COLO668 (cell line): ENCODE results near the gene OR52A1.
"Not testable (repeated sequence)": the region's sequence is repeated elsewhere in the genome, so short reads cannot be mapped to it uniquely, and the experiment has no call there.

ENCODE experiments used
- DNase-seq: peaks from one replicate; lab custom pipeline; 2025; ENCODE audit not compliant: unreplicated experiment; lab: John Stamatoyannopoulos, UW

OR52A1 gene

GRCh38 chr11:5154657-5155056, at the start of gene OR52A1:
TSS of gene OR52A1 (minus strand) at chr11:5154757. CDS start at chr11:5152369, 2,388 bp downstream.
- DNase-seq, result no peak

DNA sequence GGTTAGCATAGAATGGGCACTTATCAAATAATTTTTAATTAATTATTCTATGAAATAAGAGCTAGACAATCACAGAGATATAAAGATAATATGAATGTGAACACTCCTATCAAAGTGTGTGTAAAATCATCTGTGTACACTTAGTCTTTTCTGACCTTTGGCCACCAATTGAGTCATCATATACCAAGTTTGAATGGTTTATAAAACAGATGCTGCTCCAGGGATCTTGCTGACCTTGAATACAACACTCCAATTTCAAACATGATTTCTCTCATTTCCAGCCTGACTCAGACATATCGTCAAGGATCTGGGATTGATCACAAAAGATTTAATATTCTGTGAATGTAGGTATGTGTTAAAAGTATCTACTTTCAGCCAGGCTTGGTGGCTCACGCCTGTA, 48.8 kb upstream of the OR52A1 start:
- DNase-seq, result no peak

DNA sequence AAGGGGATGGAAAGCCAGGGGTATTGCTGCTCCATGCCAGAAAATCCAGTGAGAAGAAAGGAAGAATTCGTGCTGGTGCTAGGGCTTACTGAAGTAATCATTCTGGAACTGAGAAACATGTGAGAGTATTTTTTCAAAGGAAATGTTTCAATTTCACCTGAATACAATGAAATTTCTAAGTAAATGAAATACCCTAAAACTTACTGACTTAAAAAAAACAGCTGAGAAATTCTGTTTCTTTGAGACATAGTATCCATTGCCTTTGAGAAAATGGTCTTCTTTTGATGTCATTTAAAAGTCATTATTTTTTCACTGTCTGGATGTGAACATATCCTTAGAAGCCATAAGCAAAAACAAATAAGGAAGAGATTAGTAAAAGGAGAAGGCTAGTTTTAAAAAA, 46.0 kb upstream of the OR52A1 start, which contains the start of gene OR51V1:
TSS of gene OR51V1 (minus strand) at position 101 of the 400 bp plus-strand sequence. CDS start at position 101, 0 bp downstream.
- no peak for DNase-seq

- DNase-seq, result no peak
These were observed 43.7 kb upstream of the OR52A1 start for GRCh38 chr11:5198285-5198684.

DNA sequence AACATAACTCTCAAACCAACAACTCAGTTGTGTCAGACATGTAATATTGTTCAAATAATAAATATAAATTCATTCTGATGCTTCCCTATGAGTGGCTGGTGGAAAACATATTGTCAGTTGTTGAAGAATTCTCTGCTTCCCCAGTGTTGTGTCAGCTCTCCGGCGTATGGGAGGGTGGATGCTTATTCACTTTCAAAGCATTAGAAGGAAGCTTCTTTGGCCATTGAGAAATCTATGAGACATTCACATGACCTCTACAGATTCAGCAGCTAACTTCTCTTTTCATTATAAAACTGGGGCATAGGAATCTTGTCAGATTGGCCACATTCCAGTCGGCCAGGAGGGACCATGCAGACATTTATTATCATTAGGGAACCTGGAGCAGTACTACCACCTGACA, 43.0 kb upstream of the OR52A1 start:
- DNase-seq, result no peak

DNA sequence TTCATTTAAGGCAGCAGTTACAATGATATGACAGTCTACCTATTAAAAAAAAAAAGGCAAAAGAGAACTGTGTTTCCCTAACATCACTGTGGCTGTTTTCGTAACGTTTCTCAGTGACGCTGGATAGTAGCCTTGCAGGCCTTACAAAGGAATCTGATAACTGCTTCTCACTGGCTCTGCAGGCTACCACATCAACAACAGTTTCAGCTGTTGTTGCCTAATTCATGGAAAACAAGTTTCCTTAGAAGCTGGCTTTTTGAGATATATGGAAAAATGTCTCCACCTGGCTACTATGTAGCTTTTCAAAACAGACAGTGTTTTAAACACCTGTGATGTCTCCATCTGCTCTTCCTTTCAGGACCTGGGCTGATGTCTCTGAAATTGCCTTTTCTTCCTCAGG, 42.2 kb upstream of the OR52A1 start:
- no peak for DNase-seq

DNA sequence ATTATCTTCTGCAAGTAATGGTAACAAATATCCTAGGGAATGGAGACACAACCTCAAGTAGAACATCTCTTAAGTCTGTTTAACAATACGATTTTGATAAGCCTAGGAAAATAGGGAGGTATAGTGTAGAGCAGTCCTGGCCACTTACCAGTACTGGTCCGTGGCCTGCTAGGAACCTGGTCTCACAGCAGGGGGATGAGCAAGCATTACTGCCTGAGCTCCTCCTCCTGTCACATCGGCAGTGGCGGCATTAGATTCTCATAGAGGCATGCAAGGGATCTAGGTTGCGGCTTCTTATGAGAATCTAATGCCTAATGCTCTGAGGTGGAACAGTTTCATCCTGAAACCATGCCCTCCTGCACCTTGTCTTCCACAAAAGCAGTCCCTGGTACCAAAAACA, 41.5 kb upstream of the OR52A1 start:
- no peak for DNase-seq

GRCh38 chr11:5192738-5193137, 38.2 kb upstream of the OR52A1 start:
- no peak for DNase-seq

GRCh38 chr11:5188201-5188600, 33.6 kb upstream of the OR52A1 start:
- DNase-seq, result no peak

DNA sequence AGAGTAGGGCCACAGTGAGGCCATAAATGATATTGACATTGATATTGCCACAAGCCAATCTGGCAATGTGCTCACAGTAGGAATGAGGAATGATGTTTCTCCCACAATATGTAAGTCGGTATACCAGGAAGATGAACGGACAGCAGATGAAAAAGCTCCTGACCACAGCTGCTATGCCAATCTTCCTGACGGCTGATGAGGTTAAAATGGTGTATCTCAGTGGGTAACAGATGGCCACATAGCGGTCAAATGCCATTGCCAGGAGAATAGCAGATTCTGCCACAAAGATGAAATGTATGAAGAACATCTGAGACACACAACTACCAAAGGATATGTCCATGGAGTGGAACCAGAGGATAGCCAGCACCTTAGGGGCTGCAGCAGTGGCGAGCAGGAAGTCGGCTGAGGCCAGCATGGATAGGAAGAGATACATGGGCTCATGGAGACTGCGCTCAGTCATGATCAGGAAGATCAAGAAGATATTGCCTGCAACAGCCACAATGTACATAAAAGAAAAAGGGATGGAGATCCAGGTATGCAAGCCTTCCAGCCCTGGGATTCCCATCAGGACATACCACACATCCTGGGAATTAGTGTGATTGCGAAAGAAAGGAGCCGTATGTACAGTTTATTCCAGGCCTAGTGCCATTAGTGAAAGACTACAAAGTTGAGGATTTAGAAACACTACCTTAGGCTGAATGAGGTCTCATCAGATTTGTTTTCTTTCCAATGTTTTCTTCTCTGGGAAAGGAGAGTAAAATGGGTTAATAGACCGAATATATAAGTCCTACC, 23.7 kb upstream of the OR52A1 start:
- DNase-seq, result no peak

GRCh38 chr11:5174934-5175333, 20.4 kb upstream of the OR52A1 start:
- no peak for DNase-seq

GRCh38 chr11:5171856-5172255, 17.3 kb upstream of the OR52A1 start:
- DNase-seq, result no peak

DNA sequence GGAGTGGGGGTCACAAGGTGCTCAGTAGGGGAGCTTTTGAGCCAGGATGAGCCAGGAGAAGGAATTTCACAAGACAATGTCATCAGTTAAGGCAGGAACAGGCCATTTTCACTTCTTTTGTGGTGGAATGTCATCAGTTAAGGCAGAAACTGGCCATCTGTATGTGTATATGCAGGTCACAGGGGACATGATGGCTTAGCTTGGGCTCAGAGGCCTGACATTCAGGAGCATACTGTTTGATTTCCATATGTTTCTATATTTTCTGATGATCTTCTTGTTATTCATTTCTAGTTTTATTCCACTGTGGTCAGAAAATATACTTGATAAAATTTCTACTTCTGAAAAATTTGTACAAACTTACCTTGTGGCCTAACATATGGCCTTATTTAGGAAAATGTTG, 11.3 kb upstream of the OR52A1 start:
- DNase-seq, result not testable (repeated sequence)

DNA sequence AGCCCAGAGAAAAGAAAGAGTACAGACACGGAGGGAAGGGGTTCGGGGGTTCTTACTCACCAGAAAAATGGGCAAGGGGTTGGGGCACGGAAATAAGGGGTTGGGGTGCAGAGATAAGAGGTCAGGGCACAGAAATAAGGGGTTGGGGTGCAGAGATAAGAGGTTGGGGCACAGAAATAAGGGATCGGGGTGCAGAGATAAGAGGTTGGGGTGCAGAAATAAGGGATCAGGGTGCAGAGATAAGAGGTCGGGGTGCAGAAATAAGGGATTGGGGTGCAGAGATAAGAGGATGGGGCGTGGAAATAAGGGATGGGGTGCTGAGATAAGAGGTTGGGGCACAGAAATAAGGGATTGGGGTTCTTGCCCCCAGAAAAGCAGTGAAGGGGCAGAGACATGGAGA, 10.2 kb upstream of the OR52A1 start:
- DNase-seq, result not testable (repeated sequence)

DNA sequence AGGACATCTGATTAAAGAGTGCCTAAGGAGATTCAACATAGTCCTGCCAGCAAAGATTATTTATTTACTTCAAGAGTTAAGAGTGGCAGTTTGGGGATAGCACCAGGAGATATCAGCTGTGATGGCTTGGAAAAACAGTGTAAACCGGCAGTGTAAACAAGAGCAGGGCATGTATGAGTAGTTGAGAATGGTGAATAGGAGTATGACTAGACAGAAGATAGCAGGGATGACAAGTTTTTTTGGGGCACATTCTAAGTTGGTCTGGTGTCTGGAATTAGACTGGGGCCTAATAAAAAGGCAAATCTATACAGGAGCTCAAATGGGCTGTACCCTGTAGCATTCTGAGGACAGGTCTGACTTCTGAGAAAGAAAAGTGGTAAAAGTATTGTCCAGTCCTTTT, 6.5 kb upstream of the OR52A1 start:
- not testable (repeated sequence) for DNase-seq

- not testable (repeated sequence) for DNase-seq
These were observed 5.7 kb upstream of the OR52A1 start for GRCh38 chr11:5160217-5160616.

GRCh38 chr11:5159806-5160205, 5.2 kb upstream of the OR52A1 start:
- DNase-seq, result no peak

DNA sequence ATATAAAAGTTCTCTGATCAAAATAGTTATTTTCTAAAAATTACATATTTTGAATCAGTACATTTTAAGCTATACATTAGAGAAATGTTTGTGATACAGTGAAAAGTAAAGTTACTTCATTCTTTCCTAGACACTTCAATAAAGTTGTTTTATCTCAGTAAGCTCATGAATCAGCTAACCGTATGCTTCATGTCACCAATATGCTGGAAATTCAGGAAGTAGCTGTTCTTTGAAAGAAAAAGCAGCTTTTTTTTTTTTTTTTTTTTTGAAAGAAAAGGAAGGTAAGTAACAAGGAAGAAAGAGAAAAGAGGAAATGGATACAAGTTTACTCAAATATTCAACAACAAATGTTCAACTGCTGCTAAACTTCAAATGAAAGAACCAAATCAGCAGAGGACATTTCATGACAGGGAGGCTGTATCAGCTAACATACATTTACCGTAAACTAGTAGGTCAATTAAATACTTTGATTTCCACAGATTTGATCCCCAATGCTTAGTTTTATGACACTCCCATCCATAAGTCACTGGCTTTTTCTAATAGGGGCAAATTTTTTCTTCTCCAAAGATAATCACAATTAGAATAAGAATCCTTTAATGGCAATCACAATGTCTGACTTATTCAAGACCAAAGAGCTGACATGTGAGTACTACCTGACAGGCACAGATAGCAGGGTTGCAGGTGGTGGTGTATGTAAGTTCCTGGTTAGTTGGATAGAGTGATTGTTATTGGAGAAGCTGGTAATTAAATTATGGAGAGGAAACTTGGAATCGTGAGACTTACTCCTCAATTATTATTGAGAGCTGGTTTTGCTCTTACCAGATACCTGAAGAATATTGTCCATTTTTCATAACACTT, 754 bp downstream of the OR52A1 start:
- DNase-seq, result no peak

DNA sequence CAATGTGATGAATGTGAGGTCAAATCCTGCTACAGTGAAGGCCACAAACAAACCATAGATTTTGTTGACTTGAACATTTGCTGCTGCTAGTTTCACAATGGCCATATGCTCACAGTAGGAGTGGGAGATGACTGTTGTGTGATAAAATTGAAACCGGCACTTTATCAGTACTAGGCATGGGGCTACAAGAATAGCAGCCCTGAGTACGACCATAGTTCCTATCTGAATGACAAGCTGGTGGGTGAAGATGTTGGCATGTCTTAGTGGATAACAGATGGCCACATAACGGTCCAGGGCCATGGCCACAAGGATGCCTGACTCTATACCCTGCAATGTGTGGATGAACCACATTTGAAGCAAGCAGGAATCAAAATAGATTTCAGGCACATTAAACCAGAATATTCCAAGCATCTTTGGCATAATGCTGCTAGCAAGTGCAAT, 2.8 kb downstream of the OR52A1 start:
- DNase-seq, result no peak

GRCh38 chr11:5144206-5144605, 10.4 kb downstream of the OR52A1 start:
- DNase-seq, result not testable (repeated sequence)

DNA sequence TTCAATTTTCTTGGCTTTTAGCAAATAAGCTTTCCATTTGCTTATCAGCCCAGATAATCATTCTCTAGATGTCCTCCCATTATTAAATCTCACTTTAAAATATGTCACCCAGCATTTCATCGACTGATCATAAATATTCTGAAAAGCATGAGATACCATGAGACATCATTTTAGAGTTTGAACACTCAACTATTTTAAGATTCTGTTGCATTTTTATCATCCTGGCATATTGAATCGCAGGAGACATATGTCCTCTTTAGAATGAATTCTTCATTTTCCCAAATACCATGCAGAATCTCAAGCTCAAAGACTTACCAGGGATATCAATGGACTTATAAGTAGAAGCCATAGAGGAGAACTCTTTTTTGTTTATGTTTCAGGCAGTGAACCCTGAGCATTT, 16.6 kb downstream of the OR52A1 start, which contains the start of gene OR52A5:
TSS of gene OR52A5 (minus strand) at position 361 of the 400 bp plus-strand sequence. CDS start 5,714 bp downstream, outside the sequence.
- DNase-seq, result no peak

DNA sequence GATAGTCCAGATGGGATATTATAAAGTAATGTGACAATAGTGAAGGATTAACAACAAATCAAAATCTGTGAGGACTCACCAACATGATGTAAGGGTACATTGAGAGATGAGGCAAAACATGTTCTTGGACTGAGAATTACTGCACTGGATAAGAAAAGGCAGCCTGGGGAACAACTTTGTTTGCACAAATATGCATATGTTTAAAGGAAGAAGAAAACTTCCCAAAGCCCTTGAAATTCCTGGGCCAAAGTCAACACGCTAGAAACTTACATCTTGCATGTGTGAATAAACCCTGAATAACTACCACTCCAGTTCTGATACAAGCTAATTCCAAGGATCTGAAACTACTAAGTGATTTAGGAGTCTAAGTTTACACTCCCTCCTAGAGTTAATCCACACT, 17.5 kb downstream of the OR52A1 start:
- DNase-seq, result no peak
